ENCODE results near the gene THPO.

Gene THPO

GRCh38 chr3:184328516-184328915, 49.5 kb downstream of the THPO start:
- DNase-seq = no peak

- no peak for DNase-seq
Measured at GRCh38 chr3:184327171-184327570, 50.8 kb downstream of the THPO start.

GRCh38 chr3:184325715-184326369, 52.2 kb downstream of the THPO start:
- DNase-seq = no peak

DNA sequence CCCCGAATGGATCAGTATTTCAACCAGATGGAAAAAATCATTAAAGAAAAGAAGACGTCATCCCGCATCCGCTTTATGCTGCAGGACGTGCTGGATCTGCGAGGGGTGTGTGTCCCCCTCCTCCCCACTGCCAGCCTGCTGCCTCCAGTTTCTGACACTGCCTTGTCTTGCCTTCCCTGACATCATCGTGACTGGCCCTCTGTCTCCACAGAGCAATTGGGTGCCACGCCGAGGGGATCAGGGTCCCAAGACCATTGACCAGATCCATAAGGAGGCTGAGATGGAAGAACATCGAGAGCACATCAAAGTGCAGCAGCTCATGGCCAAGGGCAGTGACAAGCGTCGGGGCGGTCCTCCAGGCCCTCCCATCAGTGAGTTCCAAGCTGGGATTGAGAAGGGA, 52.7 kb downstream of the THPO start:
- no peak for DNase-seq

DNA sequence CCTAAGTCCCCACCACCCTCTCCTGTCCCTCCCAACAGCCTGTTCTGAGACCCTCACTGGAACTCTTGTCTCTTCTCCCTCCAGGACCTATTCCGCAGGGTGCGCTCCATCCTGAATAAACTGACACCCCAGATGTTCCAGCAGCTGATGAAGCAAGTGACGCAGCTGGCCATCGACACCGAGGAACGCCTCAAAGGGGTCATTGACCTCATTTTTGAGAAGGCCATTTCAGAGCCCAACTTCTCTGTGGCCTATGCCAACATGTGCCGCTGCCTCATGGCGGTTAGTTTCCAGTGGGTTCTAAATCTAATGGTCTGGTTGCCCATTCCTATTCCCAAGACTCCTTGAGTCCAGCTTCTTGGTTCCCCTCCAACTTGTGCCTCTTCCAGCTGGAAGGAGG, 54.3 kb downstream of the THPO start:
- no peak for DNase-seq

DNA sequence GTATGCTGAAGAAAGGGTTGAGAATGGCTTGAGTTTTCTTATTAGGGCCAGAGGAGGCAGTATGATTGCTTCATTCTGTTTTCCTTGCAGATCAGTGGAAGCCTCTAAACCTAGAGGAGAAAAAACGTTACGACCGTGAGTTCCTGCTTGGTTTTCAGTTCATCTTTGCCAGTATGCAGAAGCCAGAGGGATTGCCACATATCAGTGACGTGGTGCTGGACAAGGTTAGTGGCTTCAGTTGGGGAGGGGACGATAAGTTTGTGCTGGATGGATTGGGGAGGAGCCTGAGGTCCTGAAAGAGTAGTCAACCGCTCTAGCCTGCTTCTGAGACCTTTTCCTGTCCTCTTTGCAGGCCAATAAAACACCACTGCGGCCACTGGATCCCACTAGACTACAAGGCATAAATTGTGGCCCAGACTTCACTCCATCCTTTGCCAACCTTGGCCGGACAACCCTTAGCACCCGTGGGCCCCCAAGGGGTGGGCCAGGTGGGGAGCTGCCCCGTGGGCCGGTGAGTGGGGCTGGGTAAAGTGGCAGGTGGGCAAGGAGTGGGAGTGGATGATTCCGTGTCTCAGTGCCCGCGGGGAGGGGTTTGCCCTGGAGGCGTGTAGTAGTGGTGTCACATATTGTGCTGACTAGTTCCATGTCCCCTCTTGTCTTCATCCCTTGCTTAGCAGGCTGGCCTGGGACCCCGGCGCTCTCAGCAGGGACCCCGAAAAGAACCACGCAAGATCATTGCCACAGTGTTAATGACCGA, 55.1 kb downstream of the THPO start:
- DNase-seq = no peak
